Muscle layer of duodenum (tissue), 2 donors: ENCODE results near the gene HS3ST2.

Source experiments
- H3K27ac ChIP-seq: one replicate; pipeline ENCODE4 v1.7.0; 2013; ENCODE audit warnings: mild to moderate bottlenecking, low read length
- H3K27me3 ChIP-seq: one replicate; pipeline ENCODE4 v1.7.0; 2013; ENCODE audit warnings: low read depth, mild to moderate bottlenecking, control low read depth, low read length
- H3K36me3 ChIP-seq, 2 donors: one replicate each; pipeline ENCODE4 v1.7.0; 2013; ENCODE audit warnings: low read length in 2 of 2, control low read depth in 1 of 2, mild to moderate bottlenecking in 1 of 2; ENCODE audit not compliant: insufficient read depth in 2 of 2, control insufficient read depth in 1 of 2
- H3K4me1 ChIP-seq, 2 donors: one replicate each; pipeline ENCODE4 v1.7.0; 2013; ENCODE audit warnings: low read length in 2 of 2, mild to moderate bottlenecking in 2 of 2, control low read depth in 1 of 2, moderate library complexity in 1 of 2; ENCODE audit not compliant: insufficient read depth in 2 of 2, control insufficient read depth in 1 of 2
- H3K4me3 ChIP-seq, 2 donors: one replicate each; pipeline ENCODE4 v1.7.0; 2013; ENCODE audit warnings: low read length in 2 of 2, low read depth in 1 of 2, mild to moderate bottlenecking in 1 of 2
- H3K9me3 ChIP-seq, 2 donors: one replicate each; pipeline ENCODE4 v1.7.0; 2013; ENCODE audit warnings: low read length in 2 of 2, control low read depth in 1 of 2, mild to moderate bottlenecking in 1 of 2; ENCODE audit not compliant: control insufficient read depth in 1 of 2
- donor health status: healthy.

The HS3ST2 gene

DNA sequence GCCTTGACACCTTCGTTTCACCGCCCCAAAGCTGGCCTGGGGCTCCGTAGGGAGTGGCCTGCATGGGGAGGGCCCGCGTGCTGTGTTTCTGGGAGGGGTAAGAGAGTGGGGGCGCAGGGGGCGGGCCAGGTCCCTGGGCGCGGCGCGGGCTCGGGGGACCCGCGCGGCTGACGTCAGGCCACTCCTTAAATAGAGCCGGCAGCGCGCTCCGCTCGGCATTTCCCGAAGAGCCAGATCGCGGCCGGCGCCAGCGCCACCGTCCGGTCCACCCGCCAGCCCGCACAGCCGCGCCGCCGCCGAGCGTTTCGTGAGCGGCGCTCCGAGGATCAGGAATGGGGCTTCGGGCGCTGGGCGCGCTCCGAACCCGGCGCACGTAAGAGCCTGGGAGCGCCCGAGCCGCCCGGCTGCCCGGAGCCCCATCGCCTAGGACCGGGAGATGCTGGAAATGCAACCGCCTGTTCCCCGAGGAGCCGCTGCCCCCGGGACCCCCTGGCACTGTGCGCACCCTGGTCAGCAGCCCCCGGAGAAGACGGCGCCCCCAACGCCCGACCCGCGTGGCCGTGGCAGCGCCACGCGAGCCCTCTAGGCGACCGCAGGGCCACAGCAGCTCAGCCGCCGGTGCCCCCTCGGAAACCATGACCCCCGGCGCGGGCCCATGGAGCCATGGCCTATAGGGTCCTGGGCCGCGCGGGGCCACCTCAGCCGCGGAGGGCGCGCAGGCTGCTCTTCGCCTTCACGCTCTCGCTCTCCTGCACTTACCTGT, at the start of gene HS3ST2:
HS3ST2 (plus strand) TSS at position 215 of the 763 bp plus-strand sequence; CDS start at position 664, 449 bp downstream.
- Histone ChIP-seq H3K27ac (no peak within 1 kb of the TSS), H3K9me3 (no peaks in the 10 kb centered on the region), H3K36me3 (no peaks in the 10 kb centered on the region), H3K4me1 (peaks cover 0 to 17% of the 10 kb centered on the region in 2 donors), H3K4me3 (peak within 1 kb of the TSS in 1 of 2 donors; percentile 60), H3K27me3 (peaks cover 12% of the 10 kb centered on the region)

DNA sequence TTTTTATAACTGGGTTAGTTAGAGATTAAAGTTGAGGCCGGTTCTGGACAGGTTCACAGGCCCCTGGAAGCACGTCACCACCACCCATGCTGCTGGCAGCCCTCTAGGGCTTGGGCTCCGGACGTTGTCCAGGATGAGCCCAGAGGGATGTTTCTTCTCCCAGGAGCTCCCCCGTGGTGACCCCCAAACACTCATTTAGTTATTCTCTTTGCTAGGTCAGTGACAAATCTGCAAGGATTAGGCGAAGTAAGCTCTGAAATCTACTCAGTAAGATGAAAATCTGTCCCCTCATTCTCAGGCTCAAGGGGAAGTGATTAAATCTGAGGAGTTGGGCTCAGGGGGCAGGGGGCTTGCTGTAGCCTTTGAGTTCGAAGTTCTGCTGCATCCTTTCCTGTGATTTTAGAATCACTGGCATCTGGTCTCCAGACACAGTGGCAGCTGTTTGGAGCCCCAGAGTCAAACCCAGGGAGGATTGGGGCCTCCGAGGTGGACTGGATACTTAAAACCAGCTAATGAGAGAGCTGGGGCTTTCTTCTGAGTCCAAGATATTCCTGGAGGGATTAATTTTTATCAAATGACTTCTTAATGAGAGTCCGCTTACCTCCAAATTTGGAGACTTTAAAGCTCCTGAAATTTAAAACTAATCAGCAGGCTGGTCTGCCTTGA, 49.2 kb upstream of the HS3ST2 start:
- H3K36me3 ChIP-seq = no peaks in the 10 kb centered on the region
- no peaks in the 10 kb centered on the region for H3K27me3 ChIP-seq
- H3K27ac ChIP-seq = no peak overlapping the region
- H3K4me1 ChIP-seq = peaks cover 0 to 25% of the 10 kb centered on the region in 2 donors
- no peaks in the 10 kb centered on the region for H3K9me3 ChIP-seq
- H3K4me3 ChIP-seq = no peak overlapping the region

DNA sequence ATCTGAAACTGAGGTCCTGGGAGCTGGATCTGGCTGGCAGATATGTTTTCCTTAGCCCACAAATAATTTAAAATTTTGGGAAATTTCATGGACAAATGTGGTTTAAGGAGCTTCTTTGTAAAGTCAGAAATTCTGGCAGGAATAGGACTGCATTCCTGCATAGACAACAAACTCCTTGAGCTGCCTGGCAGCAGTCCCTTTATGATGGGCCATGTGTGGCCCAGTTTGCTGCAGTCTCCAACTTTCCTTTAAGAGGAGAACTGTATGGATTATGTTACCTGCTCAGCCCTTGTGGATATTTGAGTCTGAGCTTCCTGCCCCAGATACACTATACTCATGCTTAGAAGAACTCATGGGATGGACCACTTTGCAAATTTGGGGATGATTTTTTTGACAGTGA, 48.5 kb upstream of the HS3ST2 start:
- Histone ChIP-seq H3K4me3 (no peak overlapping the region), H3K9me3 (no peaks in the 10 kb centered on the region), H3K4me1 (peaks cover 0 to 25% of the 10 kb centered on the region in 2 donors), H3K27ac (no peak overlapping the region), H3K36me3 (no peaks in the 10 kb centered on the region), H3K27me3 (no peaks in the 10 kb centered on the region)

DNA sequence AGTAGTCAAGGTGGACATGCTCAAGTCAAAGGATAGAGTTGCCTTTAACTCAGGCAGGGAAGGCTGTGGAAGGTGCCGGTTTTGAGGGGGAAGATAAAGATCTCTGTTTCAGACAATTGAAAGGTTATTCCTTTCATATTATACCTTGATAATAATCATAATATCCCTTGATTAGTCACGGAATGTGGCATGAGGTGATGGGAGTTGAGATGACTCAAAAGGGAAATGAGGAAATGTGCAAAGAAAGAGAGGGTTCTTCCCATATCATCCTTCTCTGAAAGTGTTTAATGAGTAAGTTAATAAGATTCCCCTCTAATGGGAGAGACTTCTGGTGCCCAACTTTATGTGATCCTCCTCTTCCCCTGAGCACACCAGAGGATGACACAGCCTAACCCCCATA, 43.1 kb upstream of the HS3ST2 start:
- no peaks in the 10 kb centered on the region for H3K9me3 ChIP-seq
- no peaks in the 10 kb centered on the region for H3K36me3 ChIP-seq
- H3K27me3 ChIP-seq = no peaks in the 10 kb centered on the region
- H3K4me3 ChIP-seq = no peak overlapping the region
- no peak overlapping the region for H3K27ac ChIP-seq
- H3K4me1 ChIP-seq = peaks cover 0 to 1% of the 10 kb centered on the region in 2 donors

DNA sequence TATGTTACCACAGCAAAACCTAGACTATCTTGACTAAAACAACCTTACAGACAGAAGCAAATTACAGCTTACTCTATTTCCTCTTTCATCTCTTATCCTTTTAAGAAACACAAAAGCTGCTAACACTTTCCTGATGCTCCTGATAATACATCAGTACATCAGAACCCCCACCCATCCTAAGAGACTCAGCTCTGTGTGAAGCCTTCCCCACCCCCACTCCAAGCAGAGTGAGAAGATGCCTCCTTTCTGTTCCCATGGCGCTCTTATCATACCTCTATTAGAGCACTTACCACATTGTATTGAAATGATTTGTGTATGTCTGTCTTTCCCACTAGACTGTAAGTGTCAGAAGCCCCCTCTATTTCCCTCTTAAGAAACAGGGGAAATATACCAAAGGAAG, 42.4 kb upstream of the HS3ST2 start:
- Histone ChIP-seq H3K27ac (no peak overlapping the region), H3K4me3 (no peak overlapping the region), H3K4me1 (no peaks in the 10 kb centered on the region), H3K9me3 (no peaks in the 10 kb centered on the region), H3K36me3 (no peaks in the 10 kb centered on the region), H3K27me3 (no peaks in the 10 kb centered on the region)

DNA sequence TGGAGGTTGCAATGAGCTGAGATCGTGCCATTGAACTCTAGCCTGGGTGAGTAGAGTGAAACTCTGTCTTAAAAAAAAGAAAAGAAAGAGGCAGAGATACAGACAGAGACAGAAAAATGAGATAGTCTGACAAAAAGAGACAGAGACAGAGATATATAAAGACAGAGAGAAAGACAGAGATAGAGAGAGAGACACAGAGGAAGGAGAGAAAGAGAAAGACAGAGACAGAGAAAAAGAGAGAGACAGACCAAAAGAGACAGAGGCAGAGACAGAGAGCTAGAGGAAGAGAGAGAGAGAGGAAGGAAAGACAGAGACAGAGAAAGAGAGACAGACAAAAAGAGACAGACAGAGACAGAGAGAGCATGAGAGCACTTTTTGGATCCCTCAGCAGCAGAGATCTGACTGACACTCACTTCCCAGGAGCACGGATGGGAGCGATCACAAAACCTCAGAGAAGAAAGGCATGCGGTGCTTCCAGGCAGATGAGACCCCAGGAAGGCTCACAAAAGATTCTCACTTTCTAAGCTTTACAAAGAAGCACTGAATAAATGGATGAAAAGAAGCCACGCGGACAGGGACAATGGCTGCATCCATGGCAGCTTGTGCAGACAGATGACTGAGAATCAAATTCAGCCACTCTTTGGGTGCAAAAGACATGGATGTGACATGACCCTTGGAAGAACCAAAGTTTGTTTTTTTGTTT, 38.6 kb upstream of the HS3ST2 start:
- no peak overlapping the region for H3K4me3 ChIP-seq
- no peaks in the 10 kb centered on the region for H3K9me3 ChIP-seq
- H3K36me3 ChIP-seq = no peaks in the 10 kb centered on the region
- H3K27me3 ChIP-seq = no peaks in the 10 kb centered on the region
- H3K4me1 ChIP-seq = no peaks in the 10 kb centered on the region
- H3K27ac ChIP-seq = no peak overlapping the region

DNA sequence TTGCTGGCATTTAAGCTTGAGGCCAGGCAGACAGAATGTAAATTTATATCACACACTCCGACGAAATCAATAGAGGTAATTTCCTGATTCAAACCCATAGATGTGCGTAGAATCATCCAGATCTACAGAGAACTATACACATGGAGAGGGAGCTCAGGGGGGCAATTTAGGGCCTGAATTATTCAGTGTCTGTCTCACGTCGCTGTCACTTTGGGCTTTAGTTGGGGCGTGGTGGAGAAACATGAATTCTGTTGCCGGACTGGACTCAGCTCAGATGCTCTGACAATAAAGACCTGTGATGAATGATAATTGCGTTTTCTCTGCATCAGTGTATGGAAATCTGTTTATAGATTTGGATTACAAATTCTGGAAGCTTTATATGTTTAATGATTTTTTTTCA, 32.5 kb upstream of the HS3ST2 start:
- Histone ChIP-seq H3K27me3 (no peaks in the 10 kb centered on the region), H3K36me3 (no peaks in the 10 kb centered on the region), H3K4me3 (no peak overlapping the region), H3K4me1 (no peaks in the 10 kb centered on the region), H3K27ac (no peak overlapping the region), H3K9me3 (no peaks in the 10 kb centered on the region)

DNA sequence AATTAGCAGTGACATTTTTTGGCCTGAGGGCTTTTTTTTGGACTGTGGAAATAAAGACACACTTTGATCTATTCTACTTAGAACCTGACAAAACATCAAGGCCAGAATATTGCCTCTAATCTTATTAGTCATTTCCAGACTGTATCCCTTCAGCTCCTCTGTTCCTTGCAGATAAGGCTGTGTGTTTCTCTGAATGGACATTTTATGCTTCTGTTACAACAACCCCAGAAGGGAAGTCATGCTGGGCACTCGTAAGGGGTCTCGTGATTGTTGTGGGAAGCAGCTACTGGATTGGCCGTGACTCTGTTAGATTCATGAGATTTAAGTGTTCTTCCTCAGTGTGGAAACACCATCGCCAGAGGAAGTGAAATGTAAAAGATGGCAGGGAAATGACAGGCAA, 31.6 kb upstream of the HS3ST2 start:
- no peak overlapping the region for H3K27ac ChIP-seq
- no peaks in the 10 kb centered on the region for H3K27me3 ChIP-seq
- H3K36me3 ChIP-seq = no peaks in the 10 kb centered on the region
- H3K9me3 ChIP-seq = no peaks in the 10 kb centered on the region
- no peak overlapping the region for H3K4me3 ChIP-seq
- no peaks in the 10 kb centered on the region for H3K4me1 ChIP-seq

DNA sequence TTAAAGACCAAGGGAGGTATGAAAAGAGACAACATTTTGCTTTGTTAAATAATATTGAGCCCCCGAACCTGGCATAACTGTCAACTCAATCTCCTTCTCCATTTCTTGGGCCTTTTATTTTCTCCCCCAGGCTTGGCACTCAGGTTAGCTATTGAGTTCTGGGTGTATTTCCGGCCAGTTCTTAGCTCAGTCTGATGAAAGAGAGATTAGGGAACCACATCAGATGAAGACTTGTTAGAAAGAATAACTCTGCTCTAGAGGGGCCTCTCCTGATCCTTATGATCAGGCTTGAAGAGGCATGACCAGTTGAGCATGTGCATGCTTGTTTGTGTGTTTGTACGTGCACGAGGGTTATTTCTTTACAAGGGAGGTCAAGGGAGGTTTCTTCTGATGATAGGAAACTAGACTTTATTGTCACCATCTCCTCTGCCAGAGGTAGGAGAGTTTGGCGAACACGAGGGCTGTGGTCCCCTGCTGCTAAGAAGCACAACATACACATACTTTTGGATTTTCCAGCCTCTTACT, 29.2 kb upstream of the HS3ST2 start:
- Histone ChIP-seq H3K36me3 (no peaks in the 10 kb centered on the region), H3K27ac (no peak overlapping the region), H3K9me3 (no peaks in the 10 kb centered on the region), H3K4me1 (no peaks in the 10 kb centered on the region), H3K27me3 (no peaks in the 10 kb centered on the region), H3K4me3 (no peak overlapping the region)

DNA sequence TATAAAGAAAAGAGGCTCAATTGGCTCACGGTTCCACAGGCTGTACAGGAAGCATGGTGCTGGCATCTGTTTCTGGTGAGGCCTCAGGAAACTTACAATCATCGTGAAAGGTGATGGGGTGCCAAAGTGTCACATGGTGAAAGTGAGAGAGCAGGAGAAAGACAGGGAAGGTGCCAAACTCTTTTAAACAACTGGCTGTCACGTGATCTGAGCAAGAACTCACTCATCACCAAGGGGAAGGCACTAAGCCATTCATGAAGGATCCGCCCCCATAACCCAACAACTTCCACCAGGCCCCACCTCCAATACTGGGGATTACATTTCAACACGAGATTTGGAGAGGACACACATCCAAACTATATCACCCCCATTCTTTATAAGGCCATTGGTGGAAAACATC, 28.4 kb upstream of the HS3ST2 start:
- Histone ChIP-seq H3K36me3 (no peaks in the 10 kb centered on the region), H3K4me3 (no peak overlapping the region), H3K9me3 (no peaks in the 10 kb centered on the region), H3K4me1 (no peaks in the 10 kb centered on the region), H3K27ac (no peak overlapping the region), H3K27me3 (no peaks in the 10 kb centered on the region)

DNA sequence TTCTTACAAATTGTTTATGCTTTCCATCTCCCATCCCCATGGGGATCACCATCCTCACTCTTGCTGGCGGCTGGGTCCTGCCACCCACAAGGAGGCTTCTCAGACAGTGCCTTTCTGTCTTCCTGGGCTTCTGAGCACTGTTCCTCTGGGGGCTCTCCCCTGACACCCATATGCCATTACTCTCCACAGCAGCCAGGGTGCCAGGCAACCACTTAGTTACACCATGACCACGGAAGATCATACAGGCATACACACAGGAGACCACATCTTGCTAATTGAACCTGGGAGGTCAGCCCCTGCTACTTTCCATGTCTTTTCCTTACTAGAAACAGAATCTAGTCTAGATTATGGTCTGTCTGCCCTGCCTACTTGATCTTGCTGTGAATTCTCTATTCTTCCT, 27.7 kb upstream of the HS3ST2 start:
- no peaks in the 10 kb centered on the region for H3K4me1 ChIP-seq
- H3K27me3 ChIP-seq = no peaks in the 10 kb centered on the region
- no peaks in the 10 kb centered on the region for H3K9me3 ChIP-seq
- H3K4me3 ChIP-seq = no peak overlapping the region
- no peaks in the 10 kb centered on the region for H3K36me3 ChIP-seq
- H3K27ac ChIP-seq = no peak overlapping the region
